GM12878 (cell line): Measurements from ENCODE around the gene DCTN5.

Experiments
- ATF3 ChIP-seq: IDR thresholded peaks from 2 replicates; pipeline ENCODE4 v1.6.1; 2011; ENCODE audit warnings: low read depth, mild to moderate bottlenecking, low read length, moderate library complexity, borderline replicate concordance; ENCODE audit errors: extremely low read depth
- MEF2A ChIP-seq: IDR thresholded peaks from 2 replicates; pipeline ENCODE4 v1.6.1; 2011; ENCODE audit warnings: low read depth, mild to moderate bottlenecking, low read length, moderate library complexity; ENCODE audit not compliant: insufficient read depth
- POLR2A ChIP-seq: IDR thresholded peaks from 2 replicates; pipeline ENCODE4 v1.6.1; 2011; ENCODE audit warnings: low read depth, mild to moderate bottlenecking, low read length
- ZNF207 ChIP-seq: fragments of 450-650 bp; IDR thresholded peaks from 2 replicates; pipeline ENCODE4 v1.6.1; 2014; ENCODE audit warnings: antibody characterized with exemption, mild to moderate bottlenecking, borderline replicate concordance

GRCh38 chr16:23609929-23610328, 31.3 kb upstream of the DCTN5 start:
- TF ChIP-seq ZNF207 (no peak), POLR2A (no peak), MEF2A (no peak), ATF3 (no peak)
